HG03097 (cell line): Measurements from ENCODE around the gene TCF7.
"Not testable (repeated sequence)": the region's sequence is repeated elsewhere in the genome, so short reads cannot be mapped to it uniquely, and the experiment has no call there.

Experiments
- ATAC-seq: cut with Tn5 transposase; IDR thresholded peaks from one replicate; pipeline ENCODE4 v1.9.1; 2021; ENCODE audit not compliant: unreplicated experiment, low FRiP score

Gene TCF7

GRCh38 chr5:134142052-134142451, 27.6 kb downstream of the TCF7 start:
- ATAC-seq, result no peak

GRCh38 chr5:134142806-134143205, 28.3 kb downstream of the TCF7 start:
- ATAC-seq, result no peak

- ATAC-seq, result no peak
These were observed 28.9 kb downstream of the TCF7 start for GRCh38 chr5:134143431-134143830.

- no peak for ATAC-seq
These were observed 29.8 kb downstream of the TCF7 start for GRCh38 chr5:134143944-134144941.

DNA sequence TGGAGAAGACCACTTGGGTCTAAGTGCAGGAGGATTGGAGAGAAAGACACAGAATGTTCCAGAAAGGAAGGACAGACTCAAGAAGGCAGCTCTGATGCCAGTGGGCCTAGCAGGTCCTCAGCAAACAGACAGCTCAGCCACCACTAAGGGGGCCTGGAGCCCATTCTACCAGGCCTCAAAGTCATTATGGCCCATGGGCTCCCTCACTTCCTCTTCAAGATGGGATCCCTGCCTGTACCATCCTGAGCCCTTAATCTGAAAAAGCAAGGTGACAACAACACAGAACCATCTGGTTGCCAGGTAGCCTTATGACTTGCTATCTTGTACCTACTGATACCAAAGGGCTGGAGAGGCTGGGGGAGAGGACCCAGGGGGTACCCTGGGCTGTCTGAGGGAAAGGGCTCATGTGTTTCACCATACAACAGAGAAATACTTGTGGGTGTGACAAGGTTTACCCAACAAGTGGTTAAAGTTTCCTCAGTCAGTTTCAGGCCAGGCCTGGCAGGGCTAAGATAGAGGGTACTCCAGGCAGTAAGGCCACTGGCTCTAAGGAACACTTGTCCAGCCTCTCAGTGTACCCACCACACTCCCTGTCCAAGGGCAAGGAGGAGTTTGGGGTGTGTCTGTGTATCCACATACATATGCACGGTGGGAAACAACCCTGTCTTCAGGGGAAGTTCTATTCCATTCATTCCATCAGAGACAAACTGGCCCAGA, 30.7 kb downstream of the TCF7 start:
- no peak for ATAC-seq

- no peak for ATAC-seq
These were observed 31.5 kb downstream of the TCF7 start for GRCh38 chr5:134145779-134146581.

DNA sequence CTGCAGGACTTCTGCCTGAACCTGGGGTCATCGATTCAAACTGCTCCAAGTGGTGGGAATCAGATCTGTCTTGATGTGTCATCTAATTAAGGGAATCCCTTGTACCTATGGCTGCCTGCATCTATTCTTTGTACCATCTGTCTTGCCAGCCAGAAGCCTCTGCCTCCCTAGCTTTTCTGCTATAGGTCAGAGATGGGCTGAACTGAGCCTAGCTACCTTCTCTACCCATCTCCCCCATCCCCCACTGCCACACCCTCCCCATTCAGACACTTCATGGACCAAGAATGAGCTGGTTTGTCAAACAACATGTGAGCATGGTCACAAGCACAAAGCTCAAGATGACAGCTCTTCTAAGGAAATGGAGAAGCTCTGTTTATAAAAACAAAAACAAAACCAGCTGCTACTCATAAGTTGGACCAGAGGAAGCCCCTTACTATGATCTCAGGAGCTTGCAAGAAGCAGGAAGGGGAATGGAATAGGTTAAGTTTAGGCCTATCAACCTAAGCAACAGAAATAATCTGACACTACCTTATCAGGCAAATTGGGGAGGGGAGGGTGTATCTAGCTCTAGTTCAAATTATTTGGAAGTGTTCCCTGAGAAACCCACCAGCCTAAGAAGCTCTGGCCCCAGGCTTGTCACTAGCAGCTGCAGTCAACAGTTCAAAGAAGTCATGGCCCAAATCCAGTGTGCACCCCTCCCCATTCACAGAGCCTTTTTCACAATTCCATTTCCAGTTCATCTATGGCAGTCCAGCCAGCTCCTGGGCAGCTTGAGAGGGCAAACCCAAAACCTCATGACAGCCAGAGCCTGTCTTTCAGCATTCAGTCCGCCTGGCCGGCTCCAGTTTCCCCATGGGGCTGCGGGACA, 32.4 kb downstream of the TCF7 start:
- no peak for ATAC-seq

- ATAC-seq, result no peak
These were observed 33.8 kb downstream of the TCF7 start for GRCh38 chr5:134148316-134148715.

DNA sequence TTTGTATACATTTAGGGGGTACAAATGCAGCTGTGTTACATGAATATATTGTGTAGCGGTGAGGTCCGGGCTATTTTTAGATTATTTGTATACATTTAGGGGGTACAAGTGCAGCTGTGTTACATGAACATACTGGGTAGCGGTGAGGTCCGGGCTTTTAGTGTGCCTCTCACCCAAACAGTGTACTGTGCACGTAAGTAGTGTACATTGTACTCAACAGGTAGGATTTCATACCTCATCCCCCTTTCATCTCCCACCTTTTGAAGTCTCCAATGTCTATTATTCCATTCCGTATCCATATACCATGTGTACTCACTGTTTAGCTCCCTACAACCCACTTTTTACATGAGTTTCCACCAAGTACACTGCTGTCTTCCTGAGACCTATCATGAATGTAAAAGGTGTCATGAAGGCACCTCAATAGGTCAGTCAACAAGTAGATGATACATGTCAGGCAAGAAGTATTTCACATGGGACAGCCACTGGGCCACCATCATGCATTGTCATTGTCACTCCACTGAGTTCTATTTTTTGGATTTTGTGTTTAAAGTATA, 34.6 kb downstream of the TCF7 start:
- ATAC-seq, result no peak

DNA sequence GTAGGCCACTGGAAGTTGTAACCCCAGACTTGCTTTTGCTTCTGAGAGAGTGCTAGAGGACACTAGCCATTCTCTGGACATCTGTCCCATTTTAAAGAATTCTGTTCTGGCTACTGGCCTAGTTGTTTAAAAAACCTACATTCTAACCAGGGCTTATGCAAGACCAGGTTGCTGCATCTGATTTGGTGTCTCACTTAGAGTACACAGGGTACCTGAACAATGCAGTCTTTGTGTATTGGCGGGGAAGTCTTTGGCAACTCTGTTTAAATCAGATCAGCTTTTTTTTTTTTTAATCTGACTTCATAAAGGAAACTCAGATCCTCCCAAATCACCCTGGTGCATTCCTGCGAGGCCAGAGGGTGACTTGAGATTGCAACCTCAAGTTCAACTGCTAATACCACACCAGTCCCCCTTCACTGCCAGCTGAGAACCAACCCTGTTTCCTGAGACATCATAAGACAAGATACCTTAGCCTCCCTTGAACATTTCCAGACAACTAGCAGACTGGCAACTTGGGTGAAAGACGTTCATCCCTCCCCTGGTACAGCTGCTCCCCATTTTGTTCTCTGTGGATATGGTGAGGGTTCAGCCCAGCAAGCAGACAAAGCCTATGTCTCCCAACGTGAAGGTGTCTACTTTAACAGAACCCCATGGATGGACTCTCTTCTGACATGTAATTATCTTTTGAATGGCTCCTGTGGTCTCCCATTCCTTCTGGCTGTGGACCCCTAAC, 35.3 kb downstream of the TCF7 start:
- no peak for ATAC-seq

DNA sequence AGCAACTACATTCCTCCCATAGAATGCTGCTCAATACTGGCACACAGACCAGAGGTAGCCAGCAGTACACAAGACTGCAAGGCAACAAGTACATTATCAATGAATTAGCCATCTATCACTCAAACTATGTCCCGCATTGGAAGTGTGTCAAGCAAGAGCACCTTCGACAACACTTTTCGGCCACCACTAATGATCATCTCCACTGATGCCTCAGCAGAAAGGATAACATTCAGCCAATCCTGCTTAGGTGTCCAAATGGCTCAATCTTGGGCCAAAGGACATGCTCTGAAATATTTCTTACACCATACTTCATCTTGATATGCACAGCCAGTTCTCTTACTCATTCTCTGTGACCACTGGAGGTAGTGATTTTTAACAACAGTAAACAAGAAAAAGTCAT, 37.2 kb downstream of the TCF7 start:
- ATAC-seq, result no peak

DNA sequence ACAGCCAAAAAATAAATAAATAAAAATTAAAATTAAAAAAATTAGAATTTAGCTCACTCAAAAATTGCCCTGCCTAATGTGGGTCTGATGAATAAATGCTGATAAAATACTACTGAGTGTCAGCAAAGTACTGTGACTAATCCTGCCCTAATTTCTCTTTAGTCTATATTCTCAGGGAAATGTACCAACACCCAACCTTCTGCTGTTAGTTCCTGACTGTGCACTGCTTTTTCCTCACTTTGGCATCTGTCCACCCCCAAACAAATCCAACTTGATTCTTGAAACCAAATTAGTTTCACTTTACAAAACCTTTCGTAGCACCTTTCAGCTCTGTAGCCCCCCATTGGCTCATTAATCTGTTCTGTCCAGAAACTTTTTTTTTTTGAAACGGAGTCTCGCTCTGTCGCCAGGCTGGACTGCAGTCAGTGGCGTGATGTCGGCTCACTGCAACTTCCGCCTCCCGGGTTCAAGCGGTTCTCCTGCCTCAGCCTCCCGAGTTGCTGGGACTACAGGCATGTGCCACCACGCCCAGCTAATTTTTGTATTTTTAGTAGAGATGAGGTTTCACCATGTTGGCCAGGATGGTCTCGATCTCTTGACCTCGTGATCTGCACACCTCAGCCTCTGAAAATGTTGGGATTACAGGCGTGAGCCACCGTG, 37.8 kb downstream of the TCF7 start:
- ATAC-seq, result not testable (repeated sequence)

GRCh38 chr5:134153241-134153640, 38.8 kb downstream of the TCF7 start:
- no peak for ATAC-seq

DNA sequence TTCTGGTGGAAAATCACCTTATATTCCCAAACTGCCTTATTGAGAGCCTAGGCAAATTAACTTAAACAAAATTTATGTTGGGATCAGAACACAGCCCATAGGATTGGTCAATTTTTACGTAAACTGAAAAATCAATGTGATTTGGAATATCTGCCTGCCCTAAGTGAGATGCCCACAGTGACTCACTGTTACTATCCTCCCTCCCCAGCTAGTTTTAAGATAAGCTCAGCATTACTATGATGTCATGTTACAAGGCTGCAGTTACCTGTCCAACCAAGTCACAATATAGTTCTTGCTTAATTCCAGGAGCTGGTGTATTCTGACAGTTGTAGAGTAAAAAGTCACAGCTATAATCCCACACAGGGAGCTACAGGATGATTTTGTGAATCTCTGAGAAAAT, 39.2 kb downstream of the TCF7 start:
- ATAC-seq, result no peak

DNA sequence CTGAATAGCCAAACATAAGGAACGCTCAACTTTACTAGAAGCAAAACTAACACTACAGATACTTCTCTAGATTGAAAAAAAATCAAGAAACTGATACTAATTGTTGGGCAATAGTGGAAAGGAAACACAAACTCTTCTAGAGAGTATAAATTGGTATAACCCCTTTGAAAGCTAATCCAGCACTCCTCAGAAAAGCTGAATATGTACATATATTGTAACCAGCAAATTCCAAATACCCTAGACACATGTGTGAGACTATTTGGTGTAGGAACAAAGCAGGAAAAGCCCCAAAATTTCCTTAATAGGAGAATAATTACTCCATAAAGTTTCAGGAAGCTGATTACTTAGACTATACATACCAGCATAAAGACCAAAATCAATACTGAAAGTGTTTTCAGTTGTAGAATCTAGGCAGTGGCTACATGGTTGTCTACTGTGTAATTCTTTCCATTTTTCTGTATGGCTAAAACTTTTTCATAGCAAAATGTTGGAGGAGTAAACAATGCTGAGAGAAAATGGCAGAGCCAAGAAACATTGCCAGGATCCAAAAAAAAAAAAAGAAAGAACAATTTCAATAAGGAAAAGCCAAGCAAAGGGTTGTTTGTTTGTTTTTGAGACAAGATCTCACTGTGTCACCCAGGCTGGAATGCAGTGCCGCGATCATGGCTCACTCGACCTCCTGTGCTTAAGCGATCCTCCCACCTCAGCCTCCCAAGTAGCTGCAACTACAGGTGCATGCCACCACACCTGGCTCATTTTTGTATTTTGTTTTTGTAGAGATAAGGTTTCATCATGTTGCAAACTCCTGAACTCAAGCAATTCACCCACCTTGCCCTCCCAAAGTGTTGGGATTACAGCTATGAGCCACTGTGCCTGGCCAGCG, 47.3 kb downstream of the TCF7 start:
- no peak for ATAC-seq

GRCh38 chr5:134162592-134162991, 48.1 kb downstream of the TCF7 start:
- ATAC-seq, result no peak

DNA sequence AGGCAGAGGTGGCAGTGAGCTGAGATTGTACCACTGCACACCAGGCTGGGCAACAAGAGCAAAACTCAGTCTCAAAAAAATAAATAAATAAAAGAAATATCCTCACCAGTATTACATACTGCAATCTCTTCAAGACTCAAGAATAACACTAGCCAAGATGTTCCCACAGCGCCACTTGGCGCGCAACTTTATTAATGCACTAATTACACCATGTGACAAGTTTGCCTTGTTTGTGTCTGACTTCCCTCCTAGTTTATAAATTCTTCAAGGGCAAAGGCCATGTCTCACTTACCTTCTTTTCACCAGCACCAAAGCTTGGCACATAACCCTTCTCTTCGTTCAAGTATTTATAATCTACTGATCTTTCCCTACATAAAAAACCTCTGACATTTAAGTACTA, 57.5 kb downstream of the TCF7 start:
- ATAC-seq, result no peak
